WTC11 (cell line): Measurements from ENCODE around the gene RPS6KA5.

Source experiments
- ATF1 ChIP-seq: sonication (generic); formaldehyde crosslinking; IDR thresholded peaks from 2 replicates; pipeline ENCODE4 v1.8.1; 2023; ENCODE audit warnings: mild to moderate bottlenecking, moderate library complexity, missing genetic modification reagents
- ATF6 ChIP-seq: sonication (generic); formaldehyde crosslinking; IDR thresholded peaks from 2 replicates; pipeline ENCODE4 v1.8.1; 2023; ENCODE audit warnings: mild to moderate bottlenecking, missing genetic modification reagents
- CTCF ChIP-seq: fragments of 200-600 bp; IDR thresholded peaks from 2 replicates; pipeline ENCODE4 v1.8.0; 2022; ENCODE audit warnings: antibody characterized with exemption
- ELF4 ChIP-seq: sonication (generic); formaldehyde crosslinking; IDR thresholded peaks from 2 replicates; pipeline ENCODE4 v1.8.1; 2022; ENCODE audit warnings: low read depth, mild to moderate bottlenecking, moderate library complexity, missing genetic modification reagents
- FOXK1 ChIP-seq: sonication (generic); formaldehyde crosslinking; IDR thresholded peaks from 2 replicates; pipeline ENCODE4 v1.8.0; 2022; ENCODE audit warnings: mild to moderate bottlenecking, moderate library complexity, missing genetic modification reagents
- GABPB1 ChIP-seq: sonication (generic); formaldehyde crosslinking; IDR thresholded peaks from 2 replicates; pipeline ENCODE4 v1.8.1; 2023; ENCODE audit warnings: mild to moderate bottlenecking, missing genetic modification reagents
- IRF1 ChIP-seq: sonication (generic); formaldehyde crosslinking; IDR thresholded peaks from 2 replicates; pipeline ENCODE4 v1.8.0; 2023; ENCODE audit warnings: missing genetic modification reagents
- KAT7 ChIP-seq: sonication (generic); formaldehyde crosslinking; IDR thresholded peaks from 2 replicates; pipeline ENCODE4 v1.8.1; 2023; ENCODE audit warnings: missing genetic modification reagents, mild to moderate bottlenecking, borderline replicate concordance
- MAX ChIP-seq: sonication (generic); formaldehyde crosslinking; IDR thresholded peaks from 2 replicates; pipeline ENCODE4 v1.8.0; 2022; ENCODE audit warnings: mild to moderate bottlenecking, missing genetic modification reagents
- PRDM15 ChIP-seq: sonication (generic); formaldehyde crosslinking; IDR thresholded peaks from 2 replicates; pipeline ENCODE4 v1.8.0; 2022; ENCODE audit warnings: missing genetic modification reagents
- TCF7 ChIP-seq: sonication (generic); formaldehyde crosslinking; IDR thresholded peaks from 2 replicates; pipeline ENCODE4 v1.8.0; 2022; ENCODE audit warnings: mild to moderate bottlenecking, low read depth, missing genetic modification reagents, moderate library complexity
- ZBTB43 ChIP-seq: sonication (generic); formaldehyde crosslinking; IDR thresholded peaks from 2 replicates; pipeline ENCODE4 v1.8.1; 2023; ENCODE audit warnings: mild to moderate bottlenecking, missing genetic modification reagents
- ZNF232 ChIP-seq: sonication (generic); formaldehyde crosslinking; IDR thresholded peaks from 2 replicates; pipeline ENCODE4 v1.8.0; 2022; ENCODE audit warnings: mild to moderate bottlenecking, missing genetic modification reagents

- TF ChIP-seq ATF6 (no peak), CTCF (no peak), TCF7 (CRISPR knock-in tag) (no peak), KAT7 (CRISPR knock-in tag) (no peak), ELF4 (CRISPR knock-in tag) (no peak), GABPB1 (CRISPR knock-in tag) (no peak), FOXK1 (CRISPR knock-in tag) (no peak), IRF1 (CRISPR knock-in tag) (no peak), ZBTB43 (CRISPR knock-in tag) (no peak), ZNF232 (CRISPR knock-in tag) (no peak), ATF1 (CRISPR knock-in tag) (no peak), PRDM15 (CRISPR knock-in tag) (no peak), MAX (CRISPR knock-in tag) (no peak)
Measured at GRCh38 chr14:90886297-90886815, 174.1 kb downstream of the RPS6KA5 start.
